Hepatocyte (in vitro differentiated cells): ENCODE data around the gene TBC1D4.

Experiments used
- EZH2 ChIP-seq: fragments of 200-600 bp; sonication (generic); IDR thresholded peaks from 2 replicates; pipeline ENCODE4 v1.6.1; 2016; ENCODE audit warnings: antibody characterized with exemption, mild to moderate bottlenecking, borderline replicate concordance
- TF ChIP-seq, protein P1 (sequence below): fragments of 200-600 bp; sonication (generic); IDR thresholded peaks from 2 replicates; pipeline ENCODE4 v1.5.1; 2016; ENCODE audit warnings: antibody characterized with exemption, mild to moderate bottlenecking; ENCODE audit not compliant: poor library complexity

DNA sequence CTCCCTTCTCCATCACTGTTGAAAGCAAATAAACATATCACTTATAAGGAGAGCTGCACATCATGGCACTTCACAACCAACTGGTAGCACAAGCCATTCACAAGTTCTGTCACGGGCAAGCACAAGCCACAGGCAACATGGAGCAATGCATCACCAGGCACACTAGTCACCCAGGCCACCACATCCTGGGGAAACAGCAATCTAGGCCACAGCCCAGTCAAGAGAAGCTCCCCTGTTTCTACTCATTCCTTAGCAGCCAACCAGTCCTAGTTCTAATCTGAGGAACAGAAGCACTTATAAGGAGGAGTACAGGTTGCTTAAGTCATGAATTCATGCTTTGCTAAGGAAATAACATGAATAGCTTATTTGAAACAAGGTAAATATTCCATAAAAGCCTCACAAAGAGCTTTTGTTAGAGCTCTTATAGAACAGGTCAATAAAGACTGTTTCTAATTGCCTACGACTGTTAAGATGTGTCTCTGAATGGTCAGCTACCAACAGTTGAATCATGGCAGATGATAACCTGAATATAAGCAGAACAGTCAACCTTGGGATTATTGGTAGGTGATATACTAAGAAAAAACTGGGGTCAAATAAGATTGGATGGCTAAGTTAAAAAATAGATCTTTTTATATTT is 169.0 kb downstream of the TBC1D4 start:
- TF ChIP-seq EZH2 = no peak
- TF ChIP-seq, protein P1, sequence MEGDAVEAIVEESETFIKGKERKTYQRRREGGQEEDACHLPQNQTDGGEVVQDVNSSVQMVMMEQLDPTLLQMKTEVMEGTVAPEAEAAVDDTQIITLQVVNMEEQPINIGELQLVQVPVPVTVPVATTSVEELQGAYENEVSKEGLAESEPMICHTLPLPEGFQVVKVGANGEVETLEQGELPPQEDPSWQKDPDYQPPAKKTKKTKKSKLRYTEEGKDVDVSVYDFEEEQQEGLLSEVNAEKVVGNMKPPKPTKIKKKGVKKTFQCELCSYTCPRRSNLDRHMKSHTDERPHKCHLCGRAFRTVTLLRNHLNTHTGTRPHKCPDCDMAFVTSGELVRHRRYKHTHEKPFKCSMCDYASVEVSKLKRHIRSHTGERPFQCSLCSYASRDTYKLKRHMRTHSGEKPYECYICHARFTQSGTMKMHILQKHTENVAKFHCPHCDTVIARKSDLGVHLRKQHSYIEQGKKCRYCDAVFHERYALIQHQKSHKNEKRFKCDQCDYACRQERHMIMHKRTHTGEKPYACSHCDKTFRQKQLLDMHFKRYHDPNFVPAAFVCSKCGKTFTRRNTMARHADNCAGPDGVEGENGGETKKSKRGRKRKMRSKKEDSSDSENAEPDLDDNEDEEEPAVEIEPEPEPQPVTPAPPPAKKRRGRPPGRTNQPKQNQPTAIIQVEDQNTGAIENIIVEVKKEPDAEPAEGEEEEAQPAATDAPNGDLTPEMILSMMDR = no peak
